ENCODE data around the gene NEO1.

The NEO1 gene, protein sequence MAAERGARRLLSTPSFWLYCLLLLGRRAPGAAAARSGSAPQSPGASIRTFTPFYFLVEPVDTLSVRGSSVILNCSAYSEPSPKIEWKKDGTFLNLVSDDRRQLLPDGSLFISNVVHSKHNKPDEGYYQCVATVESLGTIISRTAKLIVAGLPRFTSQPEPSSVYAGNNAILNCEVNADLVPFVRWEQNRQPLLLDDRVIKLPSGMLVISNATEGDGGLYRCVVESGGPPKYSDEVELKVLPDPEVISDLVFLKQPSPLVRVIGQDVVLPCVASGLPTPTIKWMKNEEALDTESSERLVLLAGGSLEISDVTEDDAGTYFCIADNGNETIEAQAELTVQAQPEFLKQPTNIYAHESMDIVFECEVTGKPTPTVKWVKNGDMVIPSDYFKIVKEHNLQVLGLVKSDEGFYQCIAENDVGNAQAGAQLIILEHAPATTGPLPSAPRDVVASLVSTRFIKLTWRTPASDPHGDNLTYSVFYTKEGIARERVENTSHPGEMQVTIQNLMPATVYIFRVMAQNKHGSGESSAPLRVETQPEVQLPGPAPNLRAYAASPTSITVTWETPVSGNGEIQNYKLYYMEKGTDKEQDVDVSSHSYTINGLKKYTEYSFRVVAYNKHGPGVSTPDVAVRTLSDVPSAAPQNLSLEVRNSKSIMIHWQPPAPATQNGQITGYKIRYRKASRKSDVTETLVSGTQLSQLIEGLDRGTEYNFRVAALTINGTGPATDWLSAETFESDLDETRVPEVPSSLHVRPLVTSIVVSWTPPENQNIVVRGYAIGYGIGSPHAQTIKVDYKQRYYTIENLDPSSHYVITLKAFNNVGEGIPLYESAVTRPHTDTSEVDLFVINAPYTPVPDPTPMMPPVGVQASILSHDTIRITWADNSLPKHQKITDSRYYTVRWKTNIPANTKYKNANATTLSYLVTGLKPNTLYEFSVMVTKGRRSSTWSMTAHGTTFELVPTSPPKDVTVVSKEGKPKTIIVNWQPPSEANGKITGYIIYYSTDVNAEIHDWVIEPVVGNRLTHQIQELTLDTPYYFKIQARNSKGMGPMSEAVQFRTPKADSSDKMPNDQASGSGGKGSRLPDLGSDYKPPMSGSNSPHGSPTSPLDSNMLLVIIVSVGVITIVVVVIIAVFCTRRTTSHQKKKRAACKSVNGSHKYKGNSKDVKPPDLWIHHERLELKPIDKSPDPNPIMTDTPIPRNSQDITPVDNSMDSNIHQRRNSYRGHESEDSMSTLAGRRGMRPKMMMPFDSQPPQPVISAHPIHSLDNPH (N-terminal part only)

DNA sequence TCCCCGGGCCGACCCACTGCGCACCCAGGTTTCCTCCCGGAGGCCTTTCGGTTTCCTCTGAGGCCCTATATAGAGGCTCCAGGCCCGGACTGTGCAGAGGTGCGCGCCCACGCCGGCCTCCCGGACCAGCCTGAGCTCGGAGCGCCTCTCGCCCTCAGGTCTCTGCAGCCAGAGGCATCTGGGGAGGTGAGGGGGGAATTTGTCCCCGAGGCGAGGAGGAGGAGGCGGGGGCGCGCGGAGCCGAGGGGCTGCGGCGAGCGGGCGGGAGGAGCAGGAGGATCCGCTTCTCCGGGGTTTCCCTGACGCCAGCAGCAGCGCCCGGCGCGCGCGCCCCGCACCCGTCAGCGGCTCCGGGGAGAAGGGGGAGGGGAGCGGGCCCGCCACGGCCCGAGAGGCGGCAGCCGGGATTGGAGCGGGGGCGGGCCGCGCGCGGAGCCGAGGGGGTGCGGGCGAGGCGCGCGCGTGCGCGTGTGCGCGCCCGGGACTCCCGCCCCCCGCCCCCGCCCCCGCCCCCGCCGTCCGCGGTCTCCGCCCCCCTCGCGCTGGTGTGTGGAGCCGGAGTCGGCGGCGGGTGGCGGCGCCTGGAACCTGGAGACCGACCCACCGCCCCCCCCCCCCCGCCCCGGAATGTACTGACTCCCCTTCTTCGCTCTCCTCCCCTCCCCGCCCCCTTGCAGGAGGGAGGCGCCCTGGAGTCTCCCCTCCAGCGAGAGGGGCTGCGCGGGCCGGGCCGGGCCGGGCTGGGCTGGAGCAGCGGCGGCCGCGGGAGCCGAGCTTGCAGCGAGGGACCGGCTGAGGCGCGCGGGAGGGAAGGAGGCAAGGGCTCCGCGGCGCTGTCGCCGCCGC is at the start of gene NEO1:
NEO1 (plus strand) TSS at position 657 of the 846 bp plus-strand sequence. CDS start 213 bp downstream, outside the sequence.
- peak; percentile 97 for DNase-seq (ENCODE audit: low spot score)

DNA sequence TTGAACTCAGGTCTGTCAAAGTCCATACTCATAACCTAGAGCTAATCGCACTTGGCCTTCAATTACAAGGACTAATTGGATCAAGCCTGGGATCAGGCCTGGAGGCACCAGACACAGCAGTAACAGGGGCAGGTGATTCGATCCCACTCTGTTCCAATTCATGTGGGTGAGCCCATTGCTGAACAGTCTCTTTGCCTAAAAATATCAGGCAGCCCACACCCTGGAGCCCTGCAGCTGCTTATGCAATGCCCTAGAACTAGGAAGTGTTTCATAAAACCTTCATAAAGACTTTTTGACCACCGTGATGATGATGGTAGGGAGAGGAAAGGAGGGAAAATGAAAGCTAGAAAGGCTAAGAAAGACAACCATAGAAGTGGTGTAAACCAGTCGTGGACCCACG is 47.8 kb upstream of the NEO1 start:
- DNase-seq (ENCODE audit: low spot score): no peak

DNA sequence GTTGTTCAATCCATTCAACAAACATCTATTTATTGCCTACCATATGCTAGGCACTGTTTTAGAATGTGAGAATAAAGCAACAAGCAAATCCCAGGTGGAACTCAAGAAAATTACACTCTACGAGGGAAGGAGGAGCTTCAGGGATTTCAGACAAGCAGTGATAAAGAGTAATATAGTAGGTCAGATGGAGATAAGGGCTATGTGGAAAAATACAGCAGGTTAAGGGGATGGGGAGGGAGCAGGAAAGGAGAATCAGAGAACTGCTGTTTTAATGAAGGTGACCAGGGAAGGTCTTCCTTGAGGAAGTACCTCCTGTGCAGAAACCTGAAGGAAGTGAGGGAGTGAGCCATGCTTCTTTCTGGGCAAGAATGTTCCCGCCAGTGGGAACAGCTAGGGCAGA is 47.2 kb upstream of the NEO1 start:
- DNase-seq (ENCODE audit: low spot score): no peak

DNA sequence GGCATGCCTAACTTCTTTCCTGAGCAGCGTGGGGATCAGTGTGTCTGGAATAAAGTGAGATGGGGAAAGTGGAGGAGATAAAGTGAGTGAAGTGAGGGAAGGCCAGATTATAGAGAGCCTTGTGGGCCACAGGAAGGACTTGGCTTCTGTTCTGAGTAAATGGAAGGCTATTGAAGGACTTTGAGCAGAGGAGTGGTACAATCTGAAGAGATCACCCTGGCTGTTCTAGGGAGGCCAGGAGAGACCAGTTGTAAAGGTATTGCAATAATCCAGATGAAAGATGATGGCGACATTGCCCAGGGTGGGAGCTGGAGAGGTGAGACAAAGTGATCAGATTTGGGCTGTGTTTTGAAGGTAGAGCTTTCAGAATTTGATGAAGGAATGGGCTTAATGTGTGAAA is 46.8 kb upstream of the NEO1 start:
- no peak for DNase-seq (ENCODE audit: low spot score)

DNA sequence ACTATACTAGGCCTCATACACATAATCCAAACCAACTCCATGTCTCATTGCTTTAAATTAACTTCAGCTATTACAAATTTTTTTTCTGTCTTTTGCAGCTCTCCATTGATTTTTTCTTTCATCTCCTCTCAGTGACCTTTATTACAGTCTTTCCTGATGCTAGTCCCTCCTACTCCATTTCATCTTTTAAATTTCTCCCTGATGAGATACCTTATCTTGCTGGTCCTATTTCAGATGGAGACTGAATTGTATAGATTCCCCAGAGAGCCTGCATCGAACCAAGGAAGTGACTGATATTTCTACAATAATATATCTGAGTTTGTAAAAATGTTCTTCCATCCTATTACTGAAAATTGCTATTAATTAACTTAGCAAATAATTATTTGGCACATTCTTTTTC is 45.7 kb upstream of the NEO1 start:
- DNase-seq (ENCODE audit: low spot score): no peak

DNA sequence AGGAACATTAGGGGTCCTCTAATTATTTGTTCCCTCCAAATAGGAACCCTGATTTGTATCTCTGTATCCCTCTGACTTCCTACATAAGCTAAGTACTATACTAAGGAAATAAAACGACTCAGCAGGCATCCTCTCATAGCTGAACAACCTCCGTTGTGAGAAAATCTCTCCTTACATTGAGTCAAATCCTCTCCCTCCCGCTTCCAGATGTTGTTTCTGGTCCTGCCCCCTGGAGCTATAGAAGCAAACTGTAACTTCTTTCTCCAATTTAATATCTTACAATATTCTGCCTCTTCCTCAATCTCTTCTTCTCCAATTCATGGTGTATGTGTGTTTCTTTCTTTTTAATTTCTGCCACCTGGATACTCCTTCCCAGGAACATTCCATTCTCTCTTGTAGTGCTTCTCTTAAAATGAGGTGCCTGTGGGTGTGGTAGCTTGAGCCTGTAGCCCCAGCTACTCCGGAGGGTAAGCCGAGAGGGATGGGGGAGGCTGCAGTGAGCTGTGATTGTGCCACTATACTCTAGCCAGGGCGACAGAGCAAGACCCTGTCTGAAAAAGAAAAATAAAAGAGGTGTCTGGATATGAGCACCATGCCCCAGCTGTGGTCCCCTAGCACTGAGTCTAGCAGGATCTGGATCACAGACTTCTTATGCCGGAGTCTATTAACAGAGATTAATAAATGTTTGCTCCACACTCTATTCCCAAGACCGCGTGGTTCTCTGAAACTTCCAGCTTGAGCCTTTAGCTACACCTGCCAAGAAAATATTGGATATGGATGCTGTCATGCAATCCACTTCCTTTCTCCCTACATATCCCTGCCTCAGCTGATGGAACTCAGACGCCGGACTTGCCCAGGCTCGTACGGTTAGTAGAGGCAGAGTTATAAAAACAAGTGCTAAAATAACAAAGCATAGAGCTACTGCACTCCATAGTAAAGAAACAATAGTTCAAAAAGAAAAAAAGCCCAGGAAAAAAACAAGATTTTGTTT is 42.9 kb upstream of the NEO1 start:
- no peak for DNase-seq (ENCODE audit: low spot score)

DNA sequence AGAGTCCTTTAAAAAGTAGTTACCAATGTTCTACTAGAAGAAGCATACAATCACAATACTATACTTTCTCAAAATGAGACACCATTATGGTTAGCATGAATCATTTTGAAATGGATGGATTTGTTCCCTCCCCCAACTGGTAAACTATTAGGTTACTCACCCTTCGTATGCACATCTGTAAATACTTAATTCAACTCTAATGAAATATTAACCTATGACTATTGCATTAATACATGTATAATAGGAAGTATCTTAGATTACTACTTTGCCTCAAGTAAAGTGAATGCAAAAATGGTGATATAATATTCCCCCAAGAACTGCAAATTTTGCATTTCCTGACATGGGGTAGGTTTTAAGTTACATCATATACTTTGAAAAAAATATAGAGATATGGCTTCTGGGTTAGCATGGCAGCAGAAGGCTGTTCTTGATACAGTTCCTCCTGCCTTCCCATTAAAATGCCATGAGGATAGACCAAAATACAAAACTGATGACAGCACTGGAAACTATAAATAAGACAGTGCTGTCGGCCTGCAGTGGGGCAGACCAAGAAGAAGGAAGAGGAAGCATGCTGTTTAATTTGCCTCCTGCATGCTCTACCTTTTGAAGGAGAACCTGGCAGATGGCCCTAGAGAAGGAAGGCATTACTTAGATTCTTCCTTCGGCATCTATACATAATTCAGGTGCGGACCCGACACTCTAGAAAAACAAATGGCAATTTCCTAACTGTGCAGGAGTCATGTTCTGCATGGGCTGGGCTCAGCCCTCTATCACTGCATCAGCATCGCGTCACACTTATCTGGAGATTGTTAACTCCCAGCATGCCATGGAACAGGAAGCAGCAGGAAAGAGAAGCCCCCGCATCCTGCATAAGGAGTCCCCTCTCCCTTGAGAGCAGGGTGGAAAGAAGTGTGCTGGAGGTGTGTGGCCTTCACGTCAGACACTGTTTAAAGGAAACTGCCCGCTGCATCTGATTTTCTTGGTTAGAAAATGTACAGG is 41.8 kb upstream of the NEO1 start:
- no peak for DNase-seq (ENCODE audit: low spot score)

DNA sequence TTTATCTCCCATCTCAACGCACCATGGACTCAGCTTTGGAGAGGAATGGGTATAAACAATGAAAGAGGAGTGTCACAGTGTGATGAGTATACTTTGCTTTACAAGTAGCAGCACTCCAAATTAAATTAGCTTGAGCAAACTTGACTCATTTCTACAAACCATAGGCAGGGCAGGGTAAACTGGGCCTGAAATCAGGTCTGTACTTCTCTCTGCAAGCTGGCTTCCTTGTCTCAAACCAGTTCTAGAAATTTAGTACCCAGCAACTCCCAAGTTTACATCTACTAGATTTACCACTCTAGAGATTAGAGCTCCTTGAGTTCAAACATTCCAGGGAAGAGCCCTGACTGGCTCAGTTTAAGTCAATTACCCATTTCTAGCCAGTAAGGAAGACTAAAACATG is 37.4 kb upstream of the NEO1 start:
- no peak for DNase-seq (ENCODE audit: low spot score)

DNA sequence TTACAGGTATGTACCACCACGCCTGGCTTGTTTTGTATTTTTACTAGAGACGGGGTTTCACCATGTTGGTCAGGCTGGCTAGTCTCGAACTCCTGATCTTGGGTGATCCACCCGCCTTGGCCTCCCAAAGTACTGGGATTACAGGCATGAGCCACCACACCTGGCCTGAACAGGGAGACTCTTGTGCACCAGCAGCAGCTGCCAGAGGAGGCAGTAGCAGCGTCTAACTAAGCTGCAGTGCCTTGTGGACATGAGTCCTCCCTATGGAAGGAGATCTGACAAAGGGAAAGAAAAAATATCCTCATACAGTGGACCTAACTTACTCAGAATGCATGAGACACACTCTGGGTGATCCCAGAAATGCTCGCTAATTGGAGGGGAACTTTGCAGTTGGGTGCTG is 36.8 kb upstream of the NEO1 start:
- DNase-seq (ENCODE audit: low spot score): no peak

DNA sequence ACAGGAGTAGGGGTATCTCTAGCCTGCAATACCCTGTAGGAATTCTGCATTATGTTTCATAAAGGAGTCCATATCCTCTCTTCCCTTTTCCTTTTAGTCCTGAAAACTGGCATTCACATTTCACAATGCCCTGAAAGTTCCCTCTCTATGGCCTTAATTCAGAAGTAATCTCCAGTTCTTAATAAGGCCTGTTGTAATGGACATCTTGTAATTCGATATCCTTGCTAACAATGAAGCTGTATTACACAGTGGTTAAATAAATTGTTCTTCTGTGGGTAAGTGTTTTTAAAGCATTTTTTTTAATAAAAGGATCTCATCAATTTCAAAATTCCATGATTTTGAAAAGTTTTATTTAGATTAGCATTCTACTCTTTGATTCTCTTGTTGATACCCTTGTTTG is 34.3 kb upstream of the NEO1 start:
- no peak for DNase-seq (ENCODE audit: low spot score)

DNA sequence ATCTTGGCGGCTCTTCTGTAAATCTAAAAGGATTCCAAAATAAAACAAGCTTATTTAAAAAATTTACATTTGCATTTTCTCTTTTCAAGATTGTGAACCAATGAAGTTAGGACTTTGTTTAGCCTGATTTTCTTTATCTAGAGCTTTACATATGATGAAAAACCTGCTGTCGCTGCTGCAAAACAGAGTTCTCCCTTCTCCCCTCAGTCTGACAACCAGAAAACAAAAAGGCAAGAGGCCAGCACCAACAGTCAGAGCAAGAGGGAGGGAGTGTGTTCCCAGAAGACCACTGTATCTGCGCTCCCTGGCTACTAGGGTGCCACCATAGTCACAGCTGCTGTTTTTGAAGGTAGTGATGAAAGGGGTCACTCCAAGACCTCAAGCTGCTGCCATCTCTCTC is 33.1 kb upstream of the NEO1 start:
- DNase-seq (ENCODE audit: low spot score): no peak

DNA sequence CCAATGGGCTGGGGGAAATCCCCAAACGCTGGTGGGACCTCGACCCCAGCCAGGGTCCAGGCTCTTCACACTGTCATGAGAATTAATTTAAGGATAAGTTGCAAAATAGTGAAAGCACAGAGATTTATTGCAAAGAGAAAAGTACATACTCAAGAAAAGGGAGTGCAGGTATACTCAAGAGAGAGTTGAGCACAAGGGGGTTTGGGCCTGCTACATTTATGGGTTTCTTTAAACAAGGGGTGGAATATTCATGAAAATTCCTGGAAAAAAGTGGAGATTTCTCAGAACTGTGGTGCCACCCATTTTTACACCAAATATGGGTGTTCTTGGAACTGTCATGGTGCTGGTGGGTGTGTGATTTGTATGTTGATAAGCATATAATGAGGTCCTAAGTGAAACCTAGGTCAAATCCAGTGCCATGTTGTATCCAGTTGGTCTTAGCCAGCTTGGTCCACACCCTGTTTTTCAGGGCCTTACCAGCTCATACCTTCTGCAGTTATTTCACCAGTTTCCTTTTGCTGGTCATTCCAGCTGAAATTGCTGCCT is 32.6 kb upstream of the NEO1 start:
- DNase-seq (ENCODE audit: low spot score): no peak

DNA sequence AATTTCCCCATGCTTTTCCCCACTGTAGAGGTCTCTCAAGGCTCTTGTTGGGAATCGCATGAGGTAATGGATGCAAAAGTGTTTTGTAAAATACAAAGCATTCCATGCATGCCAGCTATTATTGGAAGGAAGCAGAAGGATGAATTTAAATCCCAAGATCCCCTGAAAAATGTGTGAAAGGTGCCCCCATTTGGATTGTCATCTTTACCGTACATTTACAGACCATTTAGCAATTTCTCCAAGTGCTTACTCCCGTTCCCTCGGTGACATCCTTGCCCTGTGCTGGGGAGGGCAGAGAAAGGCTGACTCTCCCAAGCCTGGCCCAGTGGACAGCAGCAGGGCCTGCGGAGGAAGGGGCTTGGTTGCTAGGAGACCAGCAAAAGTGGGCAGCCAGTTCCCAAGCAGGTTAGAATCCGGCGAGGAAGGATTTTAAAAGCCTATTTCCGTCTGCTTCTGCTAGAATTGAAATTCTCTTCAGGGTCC is 31.1 kb upstream of the NEO1 start:
- no peak for DNase-seq (ENCODE audit: low spot score)

DNA sequence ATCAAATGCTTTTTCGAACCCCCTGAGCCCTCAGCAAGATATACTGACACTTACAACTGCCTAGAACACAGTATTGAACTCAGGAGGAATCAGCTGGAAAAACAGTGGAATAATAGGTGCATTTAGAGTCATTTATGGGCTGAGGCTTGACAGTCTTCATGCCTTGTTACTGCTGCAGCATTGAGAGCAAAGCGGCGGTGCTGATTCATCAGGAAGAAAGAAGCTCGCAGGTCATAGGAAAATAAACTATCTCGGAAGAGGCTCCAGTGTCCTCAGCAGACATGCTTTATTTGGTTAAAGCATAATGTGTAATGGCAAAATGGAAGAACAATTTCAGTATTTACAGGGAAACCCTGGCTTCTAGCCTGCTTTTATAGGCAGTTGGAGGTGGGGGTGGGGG is 30.1 kb upstream of the NEO1 start:
- no peak for DNase-seq (ENCODE audit: low spot score)

DNA sequence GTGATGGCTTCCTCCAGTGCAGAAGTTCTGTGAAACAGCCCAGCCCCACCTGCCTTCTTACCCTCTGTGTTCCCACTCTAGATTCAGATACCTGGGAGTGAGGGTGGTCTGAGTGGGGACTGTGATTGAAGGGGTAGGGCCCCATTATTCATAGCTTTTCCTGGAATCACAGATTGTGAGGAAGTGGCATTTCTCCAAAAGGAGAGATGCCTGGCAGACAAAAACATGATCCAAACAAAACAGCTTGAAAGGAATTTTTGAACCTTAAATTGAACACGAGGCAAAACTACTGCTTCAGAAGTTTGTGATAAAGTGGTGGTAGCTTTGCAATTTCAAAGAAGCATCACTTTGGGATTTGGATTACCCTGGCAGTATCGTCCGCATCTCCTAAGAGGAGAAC is 29.2 kb upstream of the NEO1 start:
- no peak for DNase-seq (ENCODE audit: low spot score)

DNA sequence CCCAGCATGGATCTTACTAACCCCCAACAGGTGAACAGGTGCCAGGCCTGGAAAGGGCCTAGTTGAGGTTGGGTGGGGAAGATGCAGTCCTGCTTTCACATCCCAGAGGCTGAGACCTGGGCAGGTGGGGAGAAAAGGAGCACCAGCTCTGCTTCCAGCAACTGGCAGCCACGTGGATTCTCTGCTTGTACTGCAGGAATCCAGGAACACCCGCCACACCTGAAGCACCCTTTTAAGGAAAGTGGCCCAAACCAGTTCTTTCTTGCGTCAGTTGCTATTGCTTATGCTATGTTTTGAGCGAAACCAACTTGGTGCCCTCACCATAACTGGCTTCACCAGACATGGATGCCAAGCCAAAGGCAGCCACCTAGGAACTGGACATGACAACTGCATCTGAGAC is 28.1 kb upstream of the NEO1 start:
- DNase-seq (ENCODE audit: low spot score): no peak

DNA sequence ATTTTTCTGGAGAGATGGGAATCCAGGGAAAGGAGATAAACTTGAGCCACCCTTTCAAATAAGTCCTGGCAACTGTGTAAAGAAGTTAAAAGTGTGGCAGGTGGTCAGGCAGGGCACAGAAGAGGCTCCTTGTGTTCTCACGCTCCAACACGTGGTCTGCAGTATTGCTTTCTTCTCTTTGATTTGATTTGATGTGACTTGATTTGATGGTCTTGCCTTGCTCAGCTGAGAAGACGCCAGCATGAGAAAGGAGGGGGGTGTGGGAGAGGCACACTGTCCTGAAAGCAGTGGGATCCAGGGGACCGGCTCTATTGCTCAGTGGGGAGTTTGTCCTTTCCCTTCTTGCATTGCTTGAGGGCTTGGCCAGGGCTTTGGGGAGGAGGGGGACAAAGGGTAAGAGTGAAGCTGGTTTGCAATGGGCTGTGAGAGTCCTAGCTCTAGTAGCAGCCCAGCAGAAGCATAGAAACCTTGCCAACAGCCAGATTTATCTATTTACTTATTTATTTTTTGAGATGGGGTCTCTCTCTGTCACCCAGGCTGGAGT is 25.7 kb upstream of the NEO1 start:
- no peak for DNase-seq (ENCODE audit: low spot score)

DNA sequence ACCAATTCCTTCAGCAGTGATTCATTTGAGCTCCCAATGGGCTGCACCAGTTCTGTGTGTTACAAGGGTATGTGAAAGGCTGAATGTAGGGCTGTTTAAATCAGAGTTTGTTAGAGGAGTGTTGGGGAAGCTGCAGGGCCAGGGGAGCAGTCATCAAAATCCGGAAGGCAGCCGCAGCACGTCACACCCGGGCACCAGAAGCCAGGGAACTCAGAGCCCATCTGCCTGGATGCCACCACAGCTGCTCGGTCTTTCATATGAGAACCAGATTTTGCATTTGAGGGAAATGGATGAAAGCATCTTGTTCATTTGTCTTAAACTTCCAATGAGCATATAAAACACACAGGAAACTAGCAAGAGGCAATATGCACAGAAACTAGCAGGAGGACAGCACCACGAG is 24.2 kb upstream of the NEO1 start:
- no peak for DNase-seq (ENCODE audit: low spot score)
